ENCODE data around the gene WDR5B.

DNA sequence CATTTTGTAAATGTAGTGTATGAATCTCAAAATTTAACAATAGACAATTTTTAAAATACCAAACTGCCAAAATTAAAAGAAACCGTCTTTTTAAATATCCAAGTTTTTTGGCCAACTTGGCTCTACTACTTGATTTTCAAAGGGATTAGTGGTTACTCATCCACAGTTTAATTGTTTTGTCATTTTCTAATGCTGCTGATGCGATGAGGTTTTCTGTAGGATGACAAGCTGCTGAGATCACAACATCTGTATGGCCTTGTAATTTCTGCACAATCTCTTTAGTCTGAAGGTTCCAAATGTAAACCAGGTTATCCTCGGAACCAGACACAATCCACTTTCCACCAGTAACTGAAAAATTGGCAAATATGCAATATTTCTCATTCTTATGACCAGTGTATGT lies 1.5 kb downstream of the WDR5B start:
- TF ChIP-seq, protein P1, sequence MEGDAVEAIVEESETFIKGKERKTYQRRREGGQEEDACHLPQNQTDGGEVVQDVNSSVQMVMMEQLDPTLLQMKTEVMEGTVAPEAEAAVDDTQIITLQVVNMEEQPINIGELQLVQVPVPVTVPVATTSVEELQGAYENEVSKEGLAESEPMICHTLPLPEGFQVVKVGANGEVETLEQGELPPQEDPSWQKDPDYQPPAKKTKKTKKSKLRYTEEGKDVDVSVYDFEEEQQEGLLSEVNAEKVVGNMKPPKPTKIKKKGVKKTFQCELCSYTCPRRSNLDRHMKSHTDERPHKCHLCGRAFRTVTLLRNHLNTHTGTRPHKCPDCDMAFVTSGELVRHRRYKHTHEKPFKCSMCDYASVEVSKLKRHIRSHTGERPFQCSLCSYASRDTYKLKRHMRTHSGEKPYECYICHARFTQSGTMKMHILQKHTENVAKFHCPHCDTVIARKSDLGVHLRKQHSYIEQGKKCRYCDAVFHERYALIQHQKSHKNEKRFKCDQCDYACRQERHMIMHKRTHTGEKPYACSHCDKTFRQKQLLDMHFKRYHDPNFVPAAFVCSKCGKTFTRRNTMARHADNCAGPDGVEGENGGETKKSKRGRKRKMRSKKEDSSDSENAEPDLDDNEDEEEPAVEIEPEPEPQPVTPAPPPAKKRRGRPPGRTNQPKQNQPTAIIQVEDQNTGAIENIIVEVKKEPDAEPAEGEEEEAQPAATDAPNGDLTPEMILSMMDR (IDR thresholded peaks at IDR 0.05 in 2 of 3, conservative IDR thresholded peaks at IDR 0.05 in 1 of 3; ENCODE audit: borderline replicate concordance in 1 of 3, insufficient read depth in 1 of 3, low read depth in 2 of 3, low read length in 2 of 3): no peak
- TF ChIP-seq POLR2A (IDR thresholded peaks at IDR 0.05; ENCODE audit: borderline replicate concordance, extremely low read depth, insufficient read depth, insufficient read length): no peak
- TF ChIP-seq, protein P2, sequence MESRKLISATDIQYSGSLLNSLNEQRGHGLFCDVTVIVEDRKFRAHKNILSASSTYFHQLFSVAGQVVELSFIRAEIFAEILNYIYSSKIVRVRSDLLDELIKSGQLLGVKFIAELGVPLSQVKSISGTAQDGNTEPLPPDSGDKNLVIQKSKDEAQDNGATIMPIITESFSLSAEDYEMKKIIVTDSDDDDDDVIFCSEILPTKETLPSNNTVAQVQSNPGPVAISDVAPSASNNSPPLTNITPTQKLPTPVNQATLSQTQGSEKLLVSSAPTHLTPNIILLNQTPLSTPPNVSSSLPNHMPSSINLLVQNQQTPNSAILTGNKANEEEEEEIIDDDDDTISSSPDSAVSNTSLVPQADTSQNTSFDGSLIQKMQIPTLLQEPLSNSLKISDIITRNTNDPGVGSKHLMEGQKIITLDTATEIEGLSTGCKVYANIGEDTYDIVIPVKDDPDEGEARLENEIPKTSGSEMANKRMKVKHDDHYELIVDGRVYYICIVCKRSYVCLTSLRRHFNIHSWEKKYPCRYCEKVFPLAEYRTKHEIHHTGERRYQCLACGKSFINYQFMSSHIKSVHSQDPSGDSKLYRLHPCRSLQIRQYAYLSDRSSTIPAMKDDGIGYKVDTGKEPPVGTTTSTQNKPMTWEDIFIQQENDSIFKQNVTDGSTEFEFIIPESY (IDR thresholded peaks at IDR 0.05; ENCODE audit: extremely low read depth, insufficient replicate concordance, low read length): no peak
- no peak for TF ChIP-seq ELF1 (IDR thresholded peaks at IDR 0.05; ENCODE audit: borderline replicate concordance, low read depth)
- no peak for TF ChIP-seq SRF (IDR thresholded peaks at IDR 0.05; ENCODE audit: low read depth)
- TF ChIP-seq, protein P3, sequence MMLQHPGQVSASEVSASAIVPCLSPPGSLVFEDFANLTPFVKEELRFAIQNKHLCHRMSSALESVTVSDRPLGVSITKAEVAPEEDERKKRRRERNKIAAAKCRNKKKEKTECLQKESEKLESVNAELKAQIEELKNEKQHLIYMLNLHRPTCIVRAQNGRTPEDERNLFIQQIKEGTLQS (IDR thresholded peaks at IDR 0.05): no peak
- no peak for TF ChIP-seq POLR2AphosphoS5 (IDR thresholded peaks at IDR 0.05; ENCODE audit: low read depth, low read length)
